ENCODE measurements around the gene CHRNB2.
"Not testable (repeated sequence)": the region's sequence is repeated elsewhere in the genome, so short reads cannot be mapped to it uniquely, and the experiment has no call there.

The CHRNB2 gene, protein sequence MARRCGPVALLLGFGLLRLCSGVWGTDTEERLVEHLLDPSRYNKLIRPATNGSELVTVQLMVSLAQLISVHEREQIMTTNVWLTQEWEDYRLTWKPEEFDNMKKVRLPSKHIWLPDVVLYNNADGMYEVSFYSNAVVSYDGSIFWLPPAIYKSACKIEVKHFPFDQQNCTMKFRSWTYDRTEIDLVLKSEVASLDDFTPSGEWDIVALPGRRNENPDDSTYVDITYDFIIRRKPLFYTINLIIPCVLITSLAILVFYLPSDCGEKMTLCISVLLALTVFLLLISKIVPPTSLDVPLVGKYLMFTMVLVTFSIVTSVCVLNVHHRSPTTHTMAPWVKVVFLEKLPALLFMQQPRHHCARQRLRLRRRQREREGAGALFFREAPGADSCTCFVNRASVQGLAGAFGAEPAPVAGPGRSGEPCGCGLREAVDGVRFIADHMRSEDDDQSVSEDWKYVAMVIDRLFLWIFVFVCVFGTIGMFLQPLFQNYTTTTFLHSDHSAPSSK

DNA sequence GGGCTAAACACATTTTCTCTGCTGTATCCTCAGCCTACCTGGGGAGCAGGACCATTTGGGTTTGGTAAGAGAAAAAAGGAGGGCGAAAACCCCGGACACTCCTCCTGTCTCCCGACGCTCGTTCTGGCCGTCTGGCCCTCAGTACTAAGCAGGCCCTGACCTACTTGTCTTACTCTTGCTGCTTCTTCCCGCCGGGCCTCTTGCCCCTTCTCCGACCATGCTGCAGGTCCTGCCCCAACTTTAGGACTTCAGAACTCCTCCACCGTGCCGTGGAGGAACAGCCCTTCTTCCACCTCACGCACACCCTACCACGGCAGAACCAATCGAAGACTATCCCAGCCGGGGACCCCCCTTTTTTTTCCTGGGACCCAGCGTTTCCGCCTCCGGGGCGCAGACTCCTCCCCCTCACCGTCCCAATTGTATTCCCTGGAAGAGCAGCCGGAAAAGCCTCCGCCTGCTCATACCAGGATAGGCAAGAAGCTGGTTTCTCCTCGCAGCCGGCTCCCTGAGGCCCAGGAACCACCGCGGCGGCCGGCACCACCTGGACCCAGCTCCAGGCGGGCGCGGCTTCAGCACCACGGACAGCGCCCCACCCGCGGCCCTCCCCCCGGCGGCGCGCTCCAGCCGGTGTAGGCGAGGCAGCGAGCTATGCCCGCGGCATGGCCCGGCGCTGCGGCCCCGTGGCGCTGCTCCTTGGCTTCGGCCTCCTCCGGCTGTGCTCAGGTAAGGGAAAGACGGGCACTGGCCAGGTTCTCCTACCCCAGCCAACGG is at the start of gene CHRNB2:
CHRNB2 (plus strand) TSS at position 393 of the 771 bp plus-strand sequence; CDS start at position 660, 267 bp downstream.
- DNase-seq (ENCODE audit: extremely low spot score, insufficient read length, low read depth) (peak; percentile 65), FAIRE-seq (no peak)

DNA sequence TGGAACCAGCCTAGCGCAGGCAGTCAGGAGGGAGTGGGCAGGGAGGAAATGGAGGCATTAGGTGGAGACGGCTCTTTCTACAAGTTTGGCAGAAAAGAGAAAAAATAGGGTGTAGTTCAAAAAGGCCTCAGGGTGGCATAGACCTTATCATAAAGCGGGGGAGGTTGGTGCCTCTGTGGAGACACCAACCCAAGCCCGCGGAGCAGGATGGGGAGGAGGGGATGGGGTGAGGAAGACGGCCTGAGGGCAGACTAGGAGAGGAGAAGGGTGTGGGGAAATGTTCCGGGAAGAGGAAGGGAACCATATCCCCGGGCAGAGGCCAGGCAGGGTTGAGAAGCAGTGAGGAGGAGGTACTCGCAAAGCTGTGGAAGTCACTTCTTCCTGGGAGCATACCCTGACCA is 48.0 kb upstream of the CHRNB2 start:
- DNase-seq (ENCODE audit: extremely low spot score, insufficient read length, low read depth) (no peak), FAIRE-seq (no peak)

DNA sequence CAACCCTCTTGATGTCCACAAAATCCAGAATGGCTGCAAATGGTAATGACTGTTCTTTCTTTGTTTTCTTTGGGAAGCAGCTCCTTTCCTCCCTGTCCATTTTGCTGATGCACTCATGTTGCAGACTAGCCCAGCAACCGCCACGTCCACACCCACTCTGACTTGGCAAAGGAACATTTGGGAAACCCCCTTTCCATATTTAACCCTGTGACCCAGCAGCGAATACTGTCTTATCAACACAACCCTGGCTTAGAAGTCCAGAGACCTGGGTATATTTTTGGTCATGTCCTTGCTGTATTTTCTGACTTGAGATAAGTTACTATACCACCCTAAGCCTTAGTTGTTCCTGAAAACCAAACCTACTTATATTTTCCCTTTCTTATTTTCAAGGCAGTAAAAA is 47.2 kb upstream of the CHRNB2 start:
- no peak for DNase-seq (ENCODE audit: extremely low spot score, insufficient read length, low read depth)
- FAIRE-seq: no peak

DNA sequence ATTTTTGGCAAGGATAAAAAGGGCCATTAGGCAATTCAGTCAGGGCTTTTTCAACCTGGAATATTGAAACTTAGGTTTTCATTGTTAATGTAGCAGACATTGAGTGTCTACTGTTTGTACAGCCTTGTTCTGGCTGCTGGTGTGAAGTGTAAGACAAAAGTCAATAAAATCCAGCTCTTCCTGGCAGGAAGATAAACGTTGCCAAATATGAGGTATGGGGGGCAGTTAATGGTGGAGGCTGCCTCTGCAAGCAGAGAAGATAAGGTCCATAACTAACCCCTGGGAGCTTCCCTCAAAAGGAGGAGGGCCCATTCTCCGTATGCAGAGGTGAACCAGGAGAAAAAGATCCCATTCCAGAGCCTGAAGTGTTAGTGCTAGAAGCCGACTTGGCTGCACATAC is 45.9 kb upstream of the CHRNB2 start:
- DNase-seq (ENCODE audit: extremely low spot score, insufficient read length, low read depth) (no peak), FAIRE-seq (no peak)

DNA sequence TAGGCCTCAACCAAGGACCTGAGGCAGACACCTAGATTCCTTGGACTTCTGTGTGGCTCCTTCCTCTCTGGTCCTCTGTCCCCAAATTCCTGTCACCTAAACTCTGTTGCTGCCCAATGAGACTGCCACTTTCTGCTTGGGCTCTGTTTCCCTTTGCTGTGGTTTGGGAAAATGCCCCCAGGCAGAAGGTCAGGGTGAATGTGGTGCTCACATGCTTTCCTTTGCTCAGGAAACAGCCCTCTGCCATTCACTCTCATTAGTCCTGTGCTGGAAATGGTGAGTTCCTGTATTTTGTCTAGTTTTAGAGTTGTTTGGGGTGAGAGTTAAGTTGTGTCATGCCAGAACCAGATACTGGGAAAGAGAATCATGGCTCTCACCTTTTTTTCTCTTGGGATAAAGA is 42.7 kb upstream of the CHRNB2 start:
- FAIRE-seq (no peak), DNase-seq (ENCODE audit: extremely low spot score, insufficient read length, low read depth) (no peak)

DNA sequence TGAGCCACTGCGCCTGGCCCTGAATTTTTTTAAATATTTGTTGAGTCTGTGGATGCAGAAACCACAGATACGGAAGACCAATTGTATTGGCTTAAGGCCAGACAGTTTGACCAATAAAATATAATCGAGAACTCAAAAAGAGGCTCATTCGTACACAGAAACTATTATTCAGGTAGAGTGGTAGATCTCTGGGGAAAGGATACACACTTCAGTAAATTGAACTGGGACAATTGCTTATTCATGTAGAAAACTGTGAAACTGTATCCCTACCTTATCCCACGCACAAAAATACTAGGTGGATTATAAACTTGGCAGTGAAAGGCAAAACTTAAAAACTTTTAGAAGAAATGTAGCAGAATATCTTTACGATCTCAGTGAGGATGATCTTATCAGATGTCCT is 40.4 kb upstream of the CHRNB2 start:
- DNase-seq (ENCODE audit: extremely low spot score, insufficient read length, low read depth) (no peak), FAIRE-seq (no peak)

DNA sequence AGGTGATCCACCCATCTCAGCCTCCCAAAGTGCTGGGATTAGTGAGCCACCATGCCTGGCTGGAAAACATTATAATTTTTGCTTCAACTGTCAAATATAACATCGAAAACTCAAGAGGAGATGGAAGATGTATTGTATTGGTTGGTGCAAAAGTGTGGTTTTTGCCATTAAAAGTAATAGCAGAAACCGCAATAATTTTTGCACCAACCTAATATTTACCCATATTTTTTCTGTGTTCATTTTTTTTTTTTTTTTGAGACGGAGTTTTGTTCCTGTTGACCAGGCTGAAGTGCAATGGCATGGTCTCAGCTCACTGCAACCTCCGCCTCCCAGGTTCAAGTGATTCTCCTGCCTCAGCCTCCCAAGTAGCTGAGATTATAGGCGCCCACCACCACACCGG is 38.3 kb upstream of the CHRNB2 start:
- no peak for FAIRE-seq
- no peak for DNase-seq (ENCODE audit: extremely low spot score, insufficient read length, low read depth)

DNA sequence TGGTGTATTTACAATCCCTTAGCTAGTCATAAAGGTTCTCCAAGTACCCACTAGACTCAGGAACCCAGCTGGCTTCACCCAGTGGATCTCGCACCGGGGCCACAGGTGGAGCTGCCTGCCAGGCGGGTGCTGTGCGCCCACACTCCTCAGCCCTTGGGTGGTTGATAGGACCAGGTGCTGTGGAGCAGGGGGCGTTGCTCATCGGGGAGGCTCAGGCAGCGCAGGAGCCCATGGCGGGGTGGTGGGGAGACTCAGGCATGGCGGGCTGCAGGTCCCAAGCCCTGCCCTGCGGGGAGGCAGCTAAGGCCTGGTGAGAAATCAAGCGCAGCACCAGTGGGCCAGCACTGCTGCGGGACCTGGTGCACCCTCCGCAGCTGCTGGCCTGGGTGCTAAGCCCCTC is 35.6 kb upstream of the CHRNB2 start:
- FAIRE-seq: not testable (repeated sequence)

DNA sequence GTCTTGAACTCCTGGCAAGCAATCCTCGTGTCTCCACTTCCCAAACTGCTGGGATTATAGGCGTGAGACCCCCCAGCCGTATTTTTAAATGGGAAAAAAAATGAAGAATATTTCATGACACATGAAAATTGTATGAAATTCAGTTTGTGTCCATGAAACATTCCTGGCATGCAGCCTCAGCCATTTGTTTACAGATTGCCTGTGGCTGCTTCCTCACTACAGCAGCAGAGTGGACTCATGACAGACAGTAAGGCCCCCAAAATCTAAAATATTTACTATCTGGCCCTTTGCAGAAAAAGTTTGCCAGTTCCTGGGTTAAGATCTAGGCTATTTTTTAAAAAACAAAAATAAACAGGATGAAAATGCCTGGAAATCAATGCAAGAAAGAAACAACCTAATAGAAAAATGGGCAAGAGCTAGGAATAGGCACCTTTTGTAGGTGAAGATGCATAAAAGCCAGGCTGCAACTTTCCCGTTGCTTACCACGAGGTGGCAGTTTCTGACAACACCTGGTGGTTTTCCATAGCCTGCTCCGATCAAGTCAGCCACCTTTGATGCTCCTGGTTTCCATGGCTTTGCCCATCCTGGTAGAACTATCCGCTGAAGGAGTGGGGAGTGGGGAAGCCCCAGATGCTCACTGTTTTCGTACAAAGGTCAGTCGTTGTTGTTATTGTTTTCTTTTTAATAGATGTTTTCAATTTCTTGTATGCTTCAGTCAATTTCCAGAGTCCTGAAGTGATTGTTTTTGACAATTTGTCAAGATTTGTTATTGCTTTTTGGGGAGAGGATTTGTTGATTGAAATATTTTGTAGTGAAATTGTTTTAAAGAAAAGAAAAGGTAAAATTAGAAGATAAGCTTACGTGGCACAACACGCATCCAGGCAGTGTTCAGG is 33.4 kb upstream of the CHRNB2 start:
- no peak for DNase-seq (ENCODE audit: extremely low spot score, insufficient read length, low read depth)
- peak; percentile 42 for FAIRE-seq

More for the DNA sequence above, 35.6 kb upstream of the CHRNB2 start:
- DNase-seq (ENCODE audit: extremely low spot score, insufficient read length, low read depth): not testable (repeated sequence)

DNA sequence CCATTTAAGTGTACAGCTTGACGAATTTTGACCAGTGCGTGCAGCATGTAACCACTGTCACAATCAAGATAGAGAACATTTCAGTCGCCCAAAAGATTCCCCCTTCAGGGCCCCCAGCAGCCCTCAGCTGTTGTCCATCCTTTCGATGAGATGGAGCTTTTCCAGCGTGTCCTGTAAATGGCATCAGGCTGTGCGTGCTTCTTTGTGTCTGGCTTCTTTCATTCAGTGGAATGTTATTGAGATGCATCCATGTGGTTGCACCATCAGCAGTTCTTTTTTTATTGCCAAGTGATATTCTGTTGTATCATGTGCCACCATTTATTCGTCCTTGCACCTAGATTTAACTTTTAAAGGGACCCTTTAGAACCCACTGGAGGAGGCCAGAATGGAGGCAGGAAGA is 31.0 kb upstream of the CHRNB2 start:
- FAIRE-seq (no peak), DNase-seq (ENCODE audit: extremely low spot score, insufficient read length, low read depth) (no peak)

DNA sequence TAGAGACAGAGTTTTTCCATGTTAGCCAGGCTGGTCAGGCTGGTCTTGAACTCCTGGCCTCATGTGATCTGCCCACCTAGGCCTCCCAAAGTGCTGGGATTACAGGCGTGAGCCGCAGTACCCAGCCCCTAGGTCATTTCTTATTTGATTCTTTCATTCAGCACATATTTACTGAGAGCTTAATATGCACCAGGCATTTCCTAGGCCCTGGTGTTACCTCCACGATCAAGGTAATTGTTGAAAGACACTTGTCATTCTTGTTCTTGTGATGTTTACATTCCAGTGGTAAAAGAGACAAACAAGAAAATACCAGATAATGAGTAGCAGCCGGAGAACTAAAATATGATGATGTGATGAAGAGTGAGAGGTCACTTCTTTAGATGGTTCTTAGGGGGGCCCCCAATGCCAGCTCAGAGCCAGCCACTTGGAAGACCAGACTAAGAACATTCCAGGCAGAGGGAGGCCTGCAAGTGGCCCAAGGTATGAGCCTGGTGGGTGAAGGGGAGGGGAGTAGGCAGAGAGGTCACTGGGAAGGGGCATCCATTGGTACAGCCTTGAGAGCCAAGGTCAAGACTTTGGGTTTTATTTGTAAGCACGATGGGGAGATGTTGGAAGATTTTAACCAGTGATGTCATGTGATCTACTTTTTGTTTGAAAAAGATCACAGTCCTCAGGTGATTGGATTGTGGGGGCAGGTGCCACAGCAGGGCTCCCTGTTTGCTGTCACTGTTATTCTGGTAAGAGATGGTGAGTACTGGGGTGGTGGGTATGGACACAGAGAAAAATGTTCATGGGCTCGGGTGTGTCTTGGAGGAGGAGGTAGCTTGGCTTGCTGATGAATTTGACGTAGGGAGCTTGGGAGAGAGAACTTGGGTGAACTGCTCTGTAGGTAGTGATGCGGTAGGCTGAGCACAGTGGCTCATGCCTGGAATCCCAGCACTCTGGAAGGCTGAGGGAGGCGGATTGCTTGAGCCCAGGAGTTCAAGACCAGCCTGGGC is 27.8 kb upstream of the CHRNB2 start:
- FAIRE-seq (no peak), DNase-seq (ENCODE audit: extremely low spot score, insufficient read length, low read depth) (no peak)

DNA sequence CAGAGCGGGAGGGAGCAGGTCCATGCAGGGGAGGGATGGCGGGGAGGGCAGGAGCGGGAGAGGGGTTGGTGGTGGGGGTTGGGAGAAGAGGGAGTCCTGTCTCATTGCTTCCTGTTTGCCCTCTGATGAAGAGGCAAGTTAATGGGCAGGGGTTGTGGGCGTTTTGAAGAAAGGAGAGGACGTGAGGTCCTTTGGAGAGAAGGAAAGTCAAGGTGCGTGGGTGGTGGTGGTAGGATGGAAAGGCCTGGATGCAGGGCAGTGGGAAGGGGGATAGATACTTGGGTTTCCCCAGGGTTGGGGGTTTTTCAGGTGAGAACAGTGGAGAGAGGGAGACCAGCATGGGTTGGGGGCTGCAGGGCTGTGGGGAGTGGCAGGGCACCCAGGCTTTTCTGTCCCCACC is 26.3 kb upstream of the CHRNB2 start:
- FAIRE-seq (no peak), DNase-seq (ENCODE audit: extremely low spot score, insufficient read length, low read depth) (no peak)

DNA sequence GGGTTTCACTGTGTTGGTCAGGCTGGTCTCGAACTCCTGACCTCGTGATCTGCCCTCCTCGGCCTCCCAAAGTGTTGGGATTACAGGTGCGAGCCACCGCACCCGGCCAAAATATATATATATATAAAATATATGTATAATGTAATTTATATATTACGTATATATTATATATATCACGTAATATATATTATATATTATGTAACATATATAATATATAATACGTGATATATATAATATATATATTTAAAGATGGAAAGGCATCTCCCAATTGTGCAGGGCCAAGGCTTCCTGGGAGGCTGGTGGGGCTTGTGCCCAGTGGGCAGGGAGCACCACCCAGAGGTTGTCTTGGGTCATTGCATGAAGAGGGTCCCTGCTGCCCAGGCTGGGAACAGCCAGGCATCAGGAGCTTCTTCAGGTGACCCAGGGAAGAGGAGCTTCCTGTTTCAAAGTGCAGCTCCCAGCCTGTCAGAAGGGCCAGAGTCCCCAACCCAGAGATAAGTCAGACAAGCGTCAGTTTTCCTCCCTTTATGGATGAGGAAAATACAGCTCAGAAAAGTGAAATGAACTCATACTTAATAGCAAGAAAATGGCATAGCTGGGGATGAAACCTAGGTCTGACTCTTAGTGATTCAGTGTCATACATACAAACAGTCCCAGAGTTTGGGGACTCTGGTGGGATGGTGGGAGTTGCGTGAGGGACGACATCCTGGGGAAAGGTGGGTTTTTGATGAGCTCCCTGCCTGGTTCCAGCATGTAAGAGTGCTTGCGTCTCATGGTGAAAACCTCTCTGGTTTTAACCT is 21.1 kb upstream of the CHRNB2 start:
- FAIRE-seq (peak; percentile 59), DNase-seq (ENCODE audit: extremely low spot score, insufficient read length, low read depth) (peak; percentile 59)

DNA sequence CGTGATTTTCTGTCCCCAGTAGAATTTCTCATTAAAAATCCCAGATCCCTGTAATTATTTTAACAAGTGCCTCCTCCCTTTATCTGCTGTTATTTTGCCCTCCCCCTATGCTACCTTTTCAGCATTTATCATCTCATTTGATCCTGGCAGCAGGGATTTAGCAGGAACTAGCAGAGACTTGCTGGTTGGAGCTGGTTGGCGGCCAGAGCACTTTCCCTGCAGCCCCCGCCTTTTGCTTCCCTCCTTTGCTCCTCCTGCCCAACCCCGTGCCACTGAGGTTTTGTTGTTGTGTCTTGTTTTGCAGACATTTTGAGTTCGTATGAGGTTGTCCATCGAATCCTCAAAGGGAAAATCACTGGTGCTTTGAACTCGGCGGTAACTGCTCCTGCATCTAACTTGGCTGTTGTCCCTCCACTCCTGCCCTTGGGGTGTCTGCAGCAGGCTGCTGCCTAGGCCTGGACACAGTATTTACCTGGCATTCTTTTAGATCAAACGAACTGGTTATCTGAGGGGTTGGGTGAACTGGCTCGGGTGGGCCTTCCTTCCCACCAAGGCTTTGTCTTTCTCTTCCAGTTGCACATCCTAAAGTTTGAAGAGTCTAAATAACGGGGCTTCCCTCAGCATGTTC is 20.4 kb upstream of the CHRNB2 start:
- no peak for FAIRE-seq
- no peak for DNase-seq (ENCODE audit: extremely low spot score, insufficient read length, low read depth)

DNA sequence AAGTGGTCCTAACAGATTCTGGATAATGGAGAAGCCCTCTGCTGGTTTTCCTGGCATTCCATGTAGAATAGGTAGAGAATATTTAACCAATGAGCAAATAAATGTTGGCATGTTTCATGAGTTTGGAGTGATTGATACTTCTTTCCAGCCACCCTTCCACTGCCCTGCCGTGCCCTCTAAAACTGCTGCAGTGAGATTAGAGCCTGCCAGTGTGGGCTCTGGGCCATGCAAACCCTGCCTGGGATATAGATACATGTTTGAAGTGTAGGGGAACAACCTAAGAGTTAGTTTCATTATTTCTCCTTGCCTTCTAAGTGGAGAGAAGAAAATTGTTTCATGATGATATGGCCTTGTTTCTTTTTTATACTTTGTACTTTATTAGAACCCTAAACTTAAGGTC is 19.6 kb upstream of the CHRNB2 start:
- FAIRE-seq (no peak), DNase-seq (ENCODE audit: extremely low spot score, insufficient read length, low read depth) (no peak)

DNA sequence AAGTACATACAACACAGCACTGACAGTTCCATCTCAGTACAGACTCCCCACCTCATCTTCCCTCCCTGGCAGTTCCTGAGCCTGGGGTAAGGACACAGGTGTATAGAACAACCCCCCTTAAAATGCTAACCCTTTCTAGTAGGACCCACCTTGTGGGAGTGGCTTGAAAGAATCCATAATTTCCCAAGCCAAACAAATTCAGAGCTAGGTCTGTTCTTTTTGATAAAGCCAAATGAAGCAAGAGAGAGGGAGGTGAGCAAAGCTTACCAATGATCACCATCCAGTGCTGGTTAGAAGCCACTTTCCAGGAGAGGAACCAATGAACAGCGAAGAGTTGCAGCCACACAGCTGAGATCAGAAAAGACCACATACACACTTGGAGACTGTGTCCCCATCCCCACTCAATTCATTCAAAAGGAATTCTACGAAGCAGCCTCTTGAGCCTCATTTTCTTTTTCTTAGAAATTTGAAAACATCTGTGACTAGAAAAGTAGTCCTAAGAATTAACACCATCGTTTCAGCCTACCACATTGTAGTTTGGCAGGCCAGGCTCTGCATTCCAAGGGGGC is 18.3 kb upstream of the CHRNB2 start:
- FAIRE-seq (no peak), DNase-seq (ENCODE audit: extremely low spot score, insufficient read length, low read depth) (no peak)

DNA sequence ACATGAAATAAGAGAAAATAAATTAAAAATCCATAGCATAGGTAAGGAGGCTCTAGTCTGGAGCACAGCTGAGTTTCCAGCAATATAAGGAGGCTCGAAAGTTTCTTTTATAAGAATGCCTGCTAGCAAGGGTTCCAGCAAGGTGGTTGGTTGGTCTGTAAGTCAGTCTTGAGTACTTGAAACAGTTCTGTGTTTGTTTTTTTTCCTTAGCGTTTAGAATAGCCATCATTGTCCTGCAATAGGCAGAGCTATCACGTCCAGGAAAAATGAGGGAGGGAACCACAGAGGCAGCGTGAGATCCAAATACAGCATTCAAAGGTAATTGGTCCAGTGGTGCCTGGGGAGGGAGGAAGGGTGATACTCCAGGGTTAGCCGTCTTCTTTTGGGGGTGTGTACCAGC is 17.5 kb upstream of the CHRNB2 start:
- no peak for FAIRE-seq
- no peak for DNase-seq (ENCODE audit: extremely low spot score, insufficient read length, low read depth)

DNA sequence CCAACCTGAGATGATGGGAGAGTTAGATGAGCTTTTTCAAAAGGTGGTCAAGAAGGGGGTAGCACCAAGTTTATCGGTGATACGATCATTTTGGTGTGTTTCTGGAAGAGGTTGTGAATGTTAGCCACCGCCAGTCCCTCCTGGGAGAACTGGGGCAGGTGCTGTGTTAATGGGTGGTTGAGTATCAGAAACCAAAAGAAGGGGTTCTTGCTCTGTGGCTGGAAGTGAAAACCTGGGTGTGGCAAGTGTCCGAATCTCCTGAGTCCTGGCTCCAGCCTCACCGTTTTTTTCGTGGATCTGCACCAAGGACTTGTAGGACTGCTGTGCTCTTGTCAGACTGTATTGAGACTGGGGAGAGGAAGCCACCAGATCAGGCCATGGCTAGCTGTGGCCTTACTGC is 16.9 kb upstream of the CHRNB2 start:
- DNase-seq (ENCODE audit: extremely low spot score, insufficient read length, low read depth) (no peak), FAIRE-seq (no peak)
